Transverse colon (tissue), 3 donors: ENCODE results near the gene UBE2F.

ENCODE experiments used
- POLR2A ChIP-seq: fragments of 450-650 bp; IDR thresholded peaks from one replicate; pipeline ENCODE4 v1.6.1; 2016; ENCODE audit warnings: antibody characterized with exemption, mild to moderate bottlenecking, moderate library complexity
- TF ChIP-seq, protein P1 (sequence below), 5 experiments: fragments of 200-600 bp in 3 of 5; fragments of 450-650 bp in 2 of 5; sonication (generic) in 3 of 5; IDR thresholded peaks; 1 replicate in 2 of 5; 2 replicates in 3 of 5; pipeline ENCODE4 v1.5.1; 2016 to 2017; ENCODE audit warnings: antibody characterized with exemption in 5 of 5, inconsistent platforms in 3 of 5, mild to moderate bottlenecking in 2 of 5, moderate library complexity in 1 of 5

DNA sequence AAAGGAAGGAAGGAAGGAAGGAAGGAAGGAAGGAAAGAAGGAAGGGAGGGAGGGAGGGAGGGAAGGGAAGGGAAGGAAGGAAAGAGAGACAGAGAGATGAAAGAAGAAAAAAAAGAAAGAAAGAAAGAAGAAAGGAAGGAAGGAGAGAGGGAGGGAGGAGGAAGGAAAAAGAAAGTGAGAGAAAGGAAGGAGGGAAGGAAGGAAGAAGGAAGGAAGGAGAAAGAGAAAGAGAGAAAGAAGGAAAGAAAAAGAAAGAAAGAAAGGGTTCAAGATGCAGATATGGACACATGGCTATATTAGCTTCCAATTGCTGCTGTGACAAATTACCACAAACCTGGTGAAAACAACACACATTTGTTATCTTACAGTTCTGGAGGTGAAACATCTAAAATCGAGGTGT, 20.4 kb upstream of the UBE2F start:
- TF ChIP-seq, protein P1, sequence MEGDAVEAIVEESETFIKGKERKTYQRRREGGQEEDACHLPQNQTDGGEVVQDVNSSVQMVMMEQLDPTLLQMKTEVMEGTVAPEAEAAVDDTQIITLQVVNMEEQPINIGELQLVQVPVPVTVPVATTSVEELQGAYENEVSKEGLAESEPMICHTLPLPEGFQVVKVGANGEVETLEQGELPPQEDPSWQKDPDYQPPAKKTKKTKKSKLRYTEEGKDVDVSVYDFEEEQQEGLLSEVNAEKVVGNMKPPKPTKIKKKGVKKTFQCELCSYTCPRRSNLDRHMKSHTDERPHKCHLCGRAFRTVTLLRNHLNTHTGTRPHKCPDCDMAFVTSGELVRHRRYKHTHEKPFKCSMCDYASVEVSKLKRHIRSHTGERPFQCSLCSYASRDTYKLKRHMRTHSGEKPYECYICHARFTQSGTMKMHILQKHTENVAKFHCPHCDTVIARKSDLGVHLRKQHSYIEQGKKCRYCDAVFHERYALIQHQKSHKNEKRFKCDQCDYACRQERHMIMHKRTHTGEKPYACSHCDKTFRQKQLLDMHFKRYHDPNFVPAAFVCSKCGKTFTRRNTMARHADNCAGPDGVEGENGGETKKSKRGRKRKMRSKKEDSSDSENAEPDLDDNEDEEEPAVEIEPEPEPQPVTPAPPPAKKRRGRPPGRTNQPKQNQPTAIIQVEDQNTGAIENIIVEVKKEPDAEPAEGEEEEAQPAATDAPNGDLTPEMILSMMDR (IDR thresholded peaks at IDR 0.05) = no peak
- no peak for TF ChIP-seq POLR2A
